GM12891 (cell line): ENCODE measurements around the gene BBC3.

Source experiments
- PAX5 ChIP-seq: IDR thresholded peaks from 2 replicates; pipeline ENCODE4 v1.6.1; 2011; ENCODE audit warnings: low read length, moderate library complexity, mild to moderate bottlenecking; ENCODE audit not compliant: insufficient read depth, severe bottlenecking
- POLR2A ChIP-seq: IDR thresholded peaks from 2 replicates; pipeline ENCODE4 v1.6.1; 2011; ENCODE audit warnings: low read depth, low read length, control low read depth
- POLR2AphosphoS5 ChIP-seq: IDR thresholded peaks from 2 replicates; pipeline ENCODE4 v1.6.1; 2011; ENCODE audit warnings: low read depth, low read length, control low read depth
- POU2F2 ChIP-seq: IDR thresholded peaks from 2 replicates; pipeline ENCODE4 v1.6.1; 2011; ENCODE audit warnings: low read depth, mild to moderate bottlenecking, control low read depth, low read length, moderate library complexity
- TAF1 ChIP-seq: IDR thresholded peaks from 2 replicates; pipeline ENCODE4 v1.6.1; 2011; ENCODE audit warnings: low read depth, low read length, control low read depth

DNA sequence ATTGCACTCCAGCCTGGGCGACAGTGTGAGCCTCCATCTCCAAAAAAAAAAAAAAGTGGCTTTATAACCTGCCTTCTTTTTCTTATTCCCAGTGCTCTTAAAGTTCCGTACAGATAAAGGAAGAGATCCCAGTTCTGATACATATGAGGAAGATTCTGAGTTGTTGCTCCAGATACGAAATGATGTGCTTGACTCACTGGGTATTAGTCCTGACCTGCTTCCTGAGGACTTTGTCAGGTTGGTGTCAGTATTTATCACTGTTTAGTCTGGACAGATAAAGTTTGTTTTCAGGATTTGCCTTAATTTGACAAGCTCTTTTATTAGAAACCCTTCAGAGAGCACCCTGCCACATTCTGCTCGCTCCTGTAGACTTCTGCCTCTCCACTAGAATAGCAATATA, 33.9 kb downstream of the BBC3 start:
- TF ChIP-seq POLR2A, result no peak
- TF ChIP-seq TAF1, result no peak
- TF ChIP-seq POLR2AphosphoS5, result no peak
- no peak for TF ChIP-seq PAX5
- TF ChIP-seq POU2F2, result no peak
